ENCODE measurements around the gene HRG.

- TF ChIP-seq EZH2 (IDR thresholded peaks at IDR 0.05; ENCODE audit: borderline replicate concordance, insufficient read depth, low read length, poor library complexity, severe bottlenecking) = no peak
- TF ChIP-seq CTCF (IDR thresholded peaks at IDR 0.05; ENCODE audit: poor library complexity, severe bottlenecking) = no peak
- TF ChIP-seq EP300 (conservative IDR thresholded peaks at IDR 0.05; ENCODE audit: poor library complexity, severe bottlenecking) = no peak
These were observed 24.9 kb upstream of the HRG start for GRCh38 chr3:186640929-186641328.
